Liver (tissue), 3 donors: ENCODE data around the gene AFM.

Experiments
- CTCF ChIP-seq: fragments of 150-350 bp; IDR thresholded peaks from 2 replicates; pipeline ENCODE4 v1.5.1; 2017; ENCODE audit warnings: improper control_type of control experiment, low read depth, low read length; ENCODE audit not compliant: missing input control
- GABPA ChIP-seq, 2 donors: IDR thresholded peaks in 1 of 2; conservative IDR thresholded peaks in 1 of 2; 2 replicates each; pipeline ENCODE4 v1.6.1; 2016; ENCODE audit warnings: antibody characterized with exemption in 2 of 2, mild to moderate bottlenecking in 1 of 2, moderate library complexity in 1 of 2
- MAX ChIP-seq: IDR thresholded peaks from 2 replicates; pipeline ENCODE4 v1.6.1; 2016; ENCODE audit warnings: antibody characterized with exemption
- RAD21 ChIP-seq, 2 donors: IDR thresholded peaks; 2 replicates each; pipeline ENCODE4 v1.6.1; 2016; ENCODE audit warnings: antibody characterized with exemption in 2 of 2, mild to moderate bottlenecking in 2 of 2
- REST ChIP-seq: IDR thresholded peaks from 2 replicates; pipeline ENCODE4 v1.6.1; 2016; ENCODE audit warnings: antibody characterized with exemption, mild to moderate bottlenecking
- SP1 ChIP-seq: IDR thresholded peaks from 2 replicates; pipeline ENCODE4 v1.6.1; 2018; ENCODE audit warnings: antibody characterized with exemption, mild to moderate bottlenecking
- TAF1 ChIP-seq: conservative IDR thresholded peaks from 2 replicates; pipeline ENCODE4 v1.6.1; 2016; ENCODE audit warnings: antibody characterized with exemption, mild to moderate bottlenecking
- YY1 ChIP-seq: IDR thresholded peaks from 2 replicates; pipeline ENCODE4 v1.6.1; 2016; ENCODE audit warnings: antibody characterized with exemption, mild to moderate bottlenecking
- donor health status: healthy.
- donor health status: healthy.

- TF ChIP-seq YY1 (no peak), MAX (no peak), CTCF (no peak), TAF1 (no peak), GABPA (IDR thresholded peaks at IDR 0.05 in 1 of 2, conservative IDR thresholded peaks at IDR 0.05 in 1 of 2) (no peak), SP1 (no peak), REST (no peak), RAD21 (IDR thresholded peaks at IDR 0.05) (no peak)
Observed at GRCh38 chr4:73485085-73485484, 3.5 kb downstream of the AFM start.
